OCI-LY7 (cell line): ENCODE measurements around the gene ZNF846.

ENCODE experiments used
- CTCF ChIP-seq: fragments of 200-600 bp; sonication (generic); conservative IDR thresholded peaks from 2 replicates; pipeline ENCODE4 v1.5.1; 2014; ENCODE audit warnings: mild to moderate bottlenecking, antibody characterized with exemption, low read length, moderate library complexity, mixed read lengths
- EZH2phosphoT487 ChIP-seq: fragments of 200-600 bp; sonication (generic); IDR thresholded peaks from 2 replicates; pipeline ENCODE4 v1.6.1; 2018; ENCODE audit warnings: low read depth, borderline replicate concordance, mild to moderate bottlenecking, mixed run types, antibody characterized with exemption, low read length, moderate library complexity, mixed read lengths

- TF ChIP-seq CTCF (no peak), EZH2phosphoT487 (no peak)
Observed at GRCh38 chr19:9741476-9742171, 26.9 kb downstream of the ZNF846 start.
